ENCODE data around the gene TPRG1L.

- TF ChIP-seq POLR2A (IDR thresholded peaks at IDR 0.05) (no peak), CTCF (IDR thresholded peaks at IDR 0.05) (no peak)
Measured at GRCh38 chr1:3599286-3599811, 25.5 kb upstream of the TPRG1L start.

All from esophagus squamous epithelium (tissue), 4 donors.